HAP-1 (cell line): ENCODE data around the gene PPP6R2.
"Not testable (repeated sequence)": the region's sequence is repeated elsewhere in the genome, so short reads cannot be mapped to it uniquely, and the experiment has no call there.

Experiments
- DNase-seq, 2 experiments: peaks; one replicate each; pipeline ENCODE4 v3.0.0-alpha.2; 2016 to 2020; ENCODE audit warnings: low spot score in 2 of 2
- H3K27me3 ChIP-seq: fragments of 250-450 bp; sonication (Bioruptor Pico); 2 replicates; pipeline ENCODE4 v1.5.1; 2020; ENCODE audit warnings: low read depth, mild to moderate bottlenecking, moderate library complexity
- H3K36me3 ChIP-seq: fragments of 250-450 bp; sonication (Bioruptor Pico); replicated peaks from 2 replicates; pipeline ENCODE4 v1.5.1; 2020; ENCODE audit warnings: mild to moderate bottlenecking
- H3K4me1 ChIP-seq: fragments of 250-450 bp; sonication (Bioruptor Pico); 2 replicates; pipeline ENCODE4 v1.5.1; 2020; ENCODE audit warnings: mild to moderate bottlenecking
- H3K4me3 ChIP-seq: fragments of 250-450 bp; sonication (Bioruptor Pico); 2 replicates; pipeline ENCODE4 v1.5.1; 2020; ENCODE audit warnings: mild to moderate bottlenecking, moderate library complexity
- H3K9me3 ChIP-seq: fragments of 250-450 bp; sonication (Bioruptor Pico); 2 replicates; pipeline ENCODE4 v1.5.1; 2020; ENCODE audit warnings: mild to moderate bottlenecking, moderate library complexity
- in situ Hi-C: fragments of 300-500 bp; cut with MboI; formaldehyde crosslinking; loops from 3 replicates; pipeline ENCODE4 v1.14.3; 2020; ENCODE audit warnings: low sequenced_read_pairs, inconsistent platforms, mixed read lengths

PPP6R2 gene

DNA sequence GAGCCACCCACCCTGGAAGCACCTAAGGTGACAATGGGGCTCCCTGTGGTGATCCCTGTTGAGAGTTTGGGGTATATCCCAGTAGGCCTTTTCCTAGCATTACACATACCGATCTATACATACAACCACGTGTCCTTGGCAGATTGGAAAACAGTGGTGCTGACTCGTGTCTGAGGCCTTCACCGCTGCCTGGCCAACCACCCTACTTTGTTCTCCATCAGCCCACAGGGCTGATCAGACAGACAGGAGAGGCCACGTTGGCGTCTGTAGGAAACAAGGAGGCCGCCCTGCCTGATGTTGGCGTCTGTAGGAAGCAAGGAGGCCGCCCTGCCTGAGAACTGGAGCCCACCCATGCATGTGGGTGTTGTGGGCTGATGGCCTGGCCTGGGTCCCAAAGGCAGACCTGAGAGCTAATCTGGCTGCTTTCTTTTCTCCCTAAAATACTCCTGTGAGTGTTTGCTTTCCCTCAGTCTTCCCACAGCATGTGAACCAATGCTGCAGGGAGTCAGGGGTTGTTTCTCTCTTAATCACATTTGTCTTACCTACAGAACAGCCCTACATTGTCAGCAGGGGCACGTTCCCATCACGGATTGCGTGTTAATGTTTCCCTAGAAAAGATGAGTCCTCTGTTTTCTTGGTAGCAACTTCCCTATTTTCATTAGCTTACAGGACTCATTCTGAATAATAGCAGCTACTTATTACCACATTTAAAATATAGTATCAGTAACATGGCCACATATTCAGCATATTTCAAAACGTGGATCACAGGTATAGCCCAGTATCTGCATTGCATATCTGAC lies 74.5 kb downstream of the PPP6R2 start:
- H3K4me1 ChIP-seq, result no peaks in the 10 kb centered on the region
- H3K36me3 ChIP-seq, result peaks cover 79% of the 10 kb centered on the region
- in situ Hi-C loops, result no loop called here
- H3K4me3 ChIP-seq, result no peak overlapping the region
- no peaks in the 10 kb centered on the region for H3K27me3 ChIP-seq
- no peaks in the 10 kb centered on the region for H3K9me3 ChIP-seq
- no peak for DNase-seq

DNA sequence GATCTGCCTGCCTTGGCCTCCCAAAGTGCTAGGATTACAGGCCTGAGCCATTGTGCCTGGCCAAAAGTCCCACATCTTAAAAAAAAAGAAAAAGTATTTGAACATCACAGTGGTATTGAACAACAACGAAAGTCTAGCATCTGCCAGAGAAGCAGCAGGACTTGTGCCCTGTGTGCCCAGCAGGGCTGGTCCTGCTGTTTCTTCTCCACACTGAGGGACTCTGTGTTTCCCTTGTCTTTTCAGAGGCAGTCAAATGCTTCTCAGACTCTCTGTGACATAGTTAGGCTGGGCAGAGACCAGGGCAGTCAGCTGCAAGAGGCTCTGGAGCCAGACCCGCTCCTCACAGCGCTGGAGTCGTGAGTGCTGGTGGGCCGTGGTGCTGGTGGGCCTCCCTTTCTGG lies 75.5 kb downstream of the PPP6R2 start:
- Histone ChIP-seq H3K4me1 (no peaks in the 10 kb centered on the region), H3K9me3 (no peaks in the 10 kb centered on the region), H3K36me3 (peaks cover 88% of the 10 kb centered on the region), H3K27me3 (no peaks in the 10 kb centered on the region), H3K4me3 (no peak overlapping the region)
- in situ Hi-C loops, result no loop called here
- DNase-seq, result no peak

DNA sequence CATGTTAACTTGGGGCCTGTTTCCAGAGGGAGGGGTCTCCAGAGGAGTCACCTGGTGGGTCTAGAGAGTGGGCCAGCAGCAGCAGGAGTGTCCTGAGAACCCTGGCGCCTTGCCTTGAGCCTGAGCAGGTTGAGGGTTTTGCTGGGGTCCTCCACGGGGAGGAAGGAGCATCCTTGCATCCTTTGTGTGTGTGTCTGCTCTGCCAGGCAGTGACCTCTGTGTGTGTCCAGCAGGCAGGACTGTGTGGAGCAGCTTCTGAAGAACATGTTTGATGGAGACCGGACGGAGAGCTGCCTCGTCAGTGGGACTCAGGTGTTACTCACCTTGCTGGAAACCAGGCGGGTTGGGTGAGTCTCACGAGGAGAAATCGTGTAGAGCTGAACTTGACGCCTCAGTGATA lies 76.0 kb downstream of the PPP6R2 start:
- no peaks in the 10 kb centered on the region for H3K9me3 ChIP-seq
- in situ Hi-C loops, result no loop called here

DNA sequence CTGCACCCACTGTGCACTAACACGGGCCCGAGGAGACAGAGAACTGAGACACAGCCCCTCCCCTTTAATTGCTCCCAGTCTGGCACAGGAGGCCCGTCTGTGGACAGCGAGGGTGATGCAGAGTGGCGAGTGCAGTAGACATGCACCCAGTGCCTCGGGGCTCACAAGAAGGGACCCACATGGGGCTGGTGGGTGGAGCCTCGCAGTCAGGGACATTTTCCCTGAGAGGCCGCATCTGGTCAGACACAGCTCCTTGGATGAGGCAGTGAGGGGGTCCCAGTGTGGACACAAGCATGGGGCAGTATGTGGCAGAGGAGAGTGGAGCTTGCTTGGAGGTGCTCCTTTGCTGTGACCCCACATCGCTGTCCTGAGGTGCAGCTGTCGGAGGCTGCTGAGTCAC lies 76.9 kb downstream of the PPP6R2 start:
- H3K9me3 ChIP-seq, result no peaks in the 10 kb centered on the region
- no peak for DNase-seq
- H3K27me3 ChIP-seq, result no peaks in the 10 kb centered on the region

More for the DNA sequence above, 76.0 kb downstream of the PPP6R2 start:
- no peak for DNase-seq
- H3K36me3 ChIP-seq, result peaks cover 90% of the 10 kb centered on the region
- H3K4me3 ChIP-seq, result no peak overlapping the region
- no peaks in the 10 kb centered on the region for H3K27me3 ChIP-seq
- H3K4me1 ChIP-seq, result no peaks in the 10 kb centered on the region

DNA sequence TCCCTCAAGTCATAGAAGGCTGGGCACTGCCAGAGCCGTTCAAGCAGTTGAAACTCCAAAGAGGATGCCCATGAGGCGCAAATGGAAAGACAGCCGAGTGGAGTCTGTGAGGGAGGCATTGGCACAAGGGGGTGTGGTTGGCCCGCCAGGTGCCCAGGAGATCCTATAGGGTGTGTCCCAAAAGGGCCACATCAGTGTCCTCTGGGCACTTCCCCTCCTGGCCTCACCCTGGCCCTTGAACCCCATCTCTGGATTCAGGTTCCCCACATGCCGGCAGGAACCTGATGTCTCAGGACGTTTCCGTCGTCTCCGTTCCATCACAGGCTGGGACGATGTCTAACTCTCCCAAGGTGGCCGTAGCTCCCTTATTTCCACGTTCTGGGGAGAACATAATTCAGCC lies 77.5 kb downstream of the PPP6R2 start:
- no peak overlapping the region for H3K4me3 ChIP-seq
- no peaks in the 10 kb centered on the region for H3K27me3 ChIP-seq
- no peaks in the 10 kb centered on the region for H3K9me3 ChIP-seq
- in situ Hi-C loops, result no loop called here
- peaks cover 87% of the 10 kb centered on the region for H3K36me3 ChIP-seq
- DNase-seq, result no peak
- H3K4me1 ChIP-seq, result no peaks in the 10 kb centered on the region

More for the DNA sequence above, 76.9 kb downstream of the PPP6R2 start:
- Histone ChIP-seq H3K4me3 (no peak overlapping the region), H3K36me3 (peaks cover 88% of the 10 kb centered on the region), H3K4me1 (no peaks in the 10 kb centered on the region)
- in situ Hi-C loops, result no loop called here

DNA sequence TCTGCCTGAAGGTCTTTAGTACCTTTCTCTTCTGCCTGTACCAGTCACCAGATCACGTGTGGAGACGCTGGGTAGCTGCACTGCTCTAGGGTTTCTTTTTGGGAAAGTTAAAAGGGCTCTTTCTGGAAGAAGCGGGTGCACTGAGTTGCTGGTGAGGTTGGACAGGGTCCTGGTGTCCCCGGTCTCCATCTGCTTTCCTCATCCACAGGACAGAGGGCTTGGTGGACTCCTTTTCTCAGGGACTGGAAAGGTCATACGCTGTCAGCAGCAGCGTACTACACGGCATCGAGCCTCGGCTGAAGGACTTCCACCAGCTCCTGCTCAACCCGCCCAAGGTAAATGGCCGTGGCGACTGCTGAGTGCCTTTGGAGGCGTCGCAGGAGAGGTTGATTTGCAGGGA lies 78.9 kb downstream of the PPP6R2 start:
- H3K36me3 ChIP-seq, result peaks cover 80% of the 10 kb centered on the region
- no peaks in the 10 kb centered on the region for H3K9me3 ChIP-seq

DNA sequence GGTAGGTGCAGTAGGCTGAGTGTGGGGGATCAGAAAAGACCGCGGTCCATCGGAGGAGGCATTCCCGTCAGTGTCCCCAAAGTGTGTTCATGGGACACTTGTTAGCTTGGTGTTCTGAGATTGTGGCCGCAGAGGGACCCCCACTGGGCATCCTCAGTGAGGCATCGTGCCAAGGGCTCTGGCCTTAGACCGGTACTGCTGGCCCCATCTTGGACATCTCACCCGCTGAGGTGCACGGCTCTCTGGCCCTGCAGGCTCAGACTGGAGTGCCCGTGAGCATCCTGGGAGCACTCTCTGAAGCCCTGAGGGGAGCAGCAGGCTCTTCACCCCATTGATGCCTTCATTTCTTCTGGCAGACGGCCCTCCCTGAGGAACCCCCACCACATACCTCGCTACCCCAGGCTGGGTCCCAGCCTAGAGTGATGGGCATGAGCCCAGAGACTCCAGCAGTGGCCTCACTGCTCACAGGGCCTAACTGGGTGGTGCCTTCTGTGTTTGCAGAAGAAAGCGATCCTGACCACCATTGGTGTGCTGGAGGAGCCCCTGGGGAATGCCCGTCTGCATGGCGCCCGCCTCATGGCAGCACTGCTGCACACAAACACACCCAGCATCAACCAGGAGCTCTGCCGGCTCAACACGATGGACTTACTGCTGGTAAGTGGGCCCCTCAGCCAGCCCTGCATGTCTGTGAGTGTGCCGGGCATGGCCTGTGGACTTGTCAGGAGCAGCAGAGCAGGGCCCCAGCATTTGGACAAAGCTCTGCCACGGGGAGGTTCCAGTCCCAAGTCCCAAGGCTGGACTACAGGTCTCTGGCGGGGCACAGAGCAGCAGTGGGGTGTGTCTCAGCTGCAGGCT lies 80.1 kb downstream of the PPP6R2 start:
- in situ Hi-C loops, result no loop called here
- no peak for DNase-seq
- Histone ChIP-seq H3K4me1 (no peaks in the 10 kb centered on the region), H3K9me3 (no peaks in the 10 kb centered on the region), H3K27me3 (no peaks in the 10 kb centered on the region), H3K36me3 (peaks cover 78% of the 10 kb centered on the region), H3K4me3 (no peak overlapping the region)

More for the DNA sequence above, 78.9 kb downstream of the PPP6R2 start:
- H3K4me3 ChIP-seq, result no peak overlapping the region
- no peak for DNase-seq
- in situ Hi-C loops, result no loop called here
- H3K4me1 ChIP-seq, result no peaks in the 10 kb centered on the region
- no peaks in the 10 kb centered on the region for H3K27me3 ChIP-seq

DNA sequence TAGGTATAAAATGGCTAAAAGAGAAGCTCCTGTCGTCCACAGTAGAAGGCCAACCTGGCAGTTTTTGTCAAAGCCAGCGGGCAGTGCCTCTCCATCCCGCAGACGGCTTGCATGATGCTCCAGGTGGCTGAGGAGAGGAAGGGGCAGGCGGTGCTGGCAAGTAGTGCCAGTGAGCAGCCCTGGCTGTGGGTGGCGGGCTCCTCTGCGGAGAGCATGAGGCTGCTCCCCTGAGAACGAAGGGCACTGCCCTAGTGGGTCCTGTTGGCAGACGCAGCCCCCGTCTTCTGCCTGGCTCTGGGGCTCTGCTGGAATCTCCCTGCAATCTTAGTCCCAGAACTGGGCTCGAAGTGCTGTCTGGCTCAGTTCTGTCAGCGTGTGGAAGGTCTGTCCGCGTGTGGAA lies 80.8 kb downstream of the PPP6R2 start:
- peaks cover 81% of the 10 kb centered on the region for H3K36me3 ChIP-seq
- no peaks in the 10 kb centered on the region for H3K9me3 ChIP-seq
- DNase-seq, result no peak
- H3K4me1 ChIP-seq, result no peaks in the 10 kb centered on the region
- in situ Hi-C loops, result no loop called here
- no peaks in the 10 kb centered on the region for H3K27me3 ChIP-seq
- no peak overlapping the region for H3K4me3 ChIP-seq

DNA sequence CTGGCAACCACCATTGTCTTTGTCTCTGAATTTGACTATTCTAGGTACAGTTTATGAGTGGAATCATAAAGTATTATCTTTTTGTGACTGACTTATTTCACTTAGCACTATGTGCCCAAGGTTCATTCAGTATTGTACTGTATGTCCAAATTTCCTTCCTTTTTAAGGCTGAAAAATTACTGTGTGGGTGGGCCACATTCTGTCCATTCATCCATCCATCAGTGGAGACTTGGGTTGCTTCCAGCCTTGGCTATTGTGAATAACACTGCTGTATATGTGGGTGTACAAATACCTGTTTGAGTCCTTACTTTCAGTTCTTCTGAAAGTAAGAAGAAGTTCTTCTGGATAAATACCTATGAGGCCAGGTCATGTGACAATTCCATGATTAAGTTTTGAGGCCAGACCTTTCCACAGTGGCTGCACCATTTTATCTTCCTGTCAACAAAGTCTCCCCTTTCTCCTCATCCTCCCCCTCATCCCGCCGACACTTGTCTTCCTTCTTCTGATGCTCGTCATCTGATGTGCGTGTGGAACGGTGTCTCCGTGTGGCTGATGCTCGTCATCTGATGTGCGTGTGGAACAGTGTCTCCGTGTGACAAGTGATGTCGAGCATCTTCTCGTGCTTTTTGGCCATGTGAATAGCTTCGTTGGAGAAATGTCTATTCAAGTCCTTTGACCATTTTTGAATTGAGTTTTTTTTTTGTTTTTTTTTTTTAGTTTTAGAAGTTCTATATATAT lies 82.2 kb downstream of the PPP6R2 start:
- in situ Hi-C loops, result no loop called here

DNA sequence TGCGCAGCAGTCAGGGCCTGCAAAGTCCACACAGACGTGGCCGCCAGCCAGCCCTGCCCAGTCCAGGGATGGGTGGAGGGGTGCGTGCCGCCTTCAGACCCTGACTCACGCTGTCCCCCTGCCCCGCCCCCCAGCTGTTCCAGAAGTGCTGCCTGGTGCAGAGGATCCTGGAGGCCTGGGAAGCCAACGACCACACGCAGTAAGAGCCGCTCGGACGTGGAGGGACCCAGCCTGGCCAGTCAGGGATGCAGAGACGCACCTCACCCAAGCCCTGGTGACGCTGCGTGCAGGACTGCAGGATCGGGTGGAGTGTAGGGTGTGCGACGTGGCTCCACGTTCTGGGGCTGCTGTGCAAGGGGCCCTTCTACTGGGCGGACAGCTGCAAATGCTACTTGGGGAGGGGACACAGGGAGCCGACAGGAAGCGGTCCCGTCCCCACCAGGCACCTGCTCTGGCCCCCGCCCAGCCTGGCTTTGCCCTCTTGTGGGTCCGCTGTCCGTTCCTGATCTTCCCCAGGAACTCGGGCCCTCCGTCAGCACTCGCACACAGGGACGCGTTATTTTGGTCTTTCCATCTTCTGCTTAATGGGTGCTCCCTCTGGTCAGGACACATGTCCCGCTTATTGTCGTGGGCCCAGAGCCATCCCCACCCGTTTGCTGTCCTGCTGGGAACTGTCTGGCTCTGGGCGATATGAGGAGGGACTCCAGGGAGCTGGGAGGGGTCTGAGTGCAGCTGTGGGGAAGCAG lies 89.2 kb downstream of the PPP6R2 start:
- Histone ChIP-seq H3K36me3 (peaks cover 57% of the 10 kb centered on the region), H3K27me3 (no peaks in the 10 kb centered on the region)

More for the DNA sequence above, 82.2 kb downstream of the PPP6R2 start:
- Histone ChIP-seq H3K36me3 (peaks cover 79% of the 10 kb centered on the region), H3K4me3 (no peak overlapping the region), H3K9me3 (no peaks in the 10 kb centered on the region), H3K27me3 (no peaks in the 10 kb centered on the region), H3K4me1 (no peaks in the 10 kb centered on the region)
- no peak for DNase-seq

DNA sequence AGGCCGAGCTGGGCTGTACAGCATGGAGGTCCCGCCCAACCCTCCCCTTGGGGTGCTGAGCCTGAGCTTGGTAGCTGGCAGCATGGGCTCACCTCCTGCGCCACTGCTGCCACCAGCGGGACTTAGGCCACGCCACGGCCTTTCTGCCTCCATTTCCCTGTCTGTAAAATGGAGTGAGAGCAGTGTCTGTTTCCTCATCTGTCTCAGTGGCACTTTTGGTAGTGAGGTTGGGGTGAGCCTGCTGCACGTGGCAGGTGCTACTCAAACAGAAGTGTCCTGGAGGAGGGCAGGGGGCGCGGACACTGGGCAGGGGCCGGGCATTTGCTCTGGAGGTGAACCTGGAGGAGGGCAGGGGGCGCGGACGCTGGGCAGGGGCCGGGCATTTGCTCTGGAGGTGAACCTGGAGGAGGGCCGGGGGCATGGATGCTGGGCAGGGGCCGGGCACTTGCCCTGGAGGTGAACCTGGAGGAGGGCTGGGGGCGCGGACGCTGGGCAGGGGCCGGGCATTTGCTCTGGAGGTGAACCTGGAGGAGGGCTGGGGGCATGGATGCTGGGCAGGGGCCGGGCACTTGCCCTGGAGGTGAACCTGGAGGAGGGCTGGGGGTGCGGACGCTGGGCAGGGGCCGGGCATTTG lies 89.9 kb downstream of the PPP6R2 start:
- H3K27me3 ChIP-seq, DNase-seq, H3K4me3 ChIP-seq, H3K9me3 ChIP-seq, in situ Hi-C loops, H3K4me1 ChIP-seq: not testable (repeated sequence)
- peaks cover 56% of the 10 kb centered on the region for H3K36me3 ChIP-seq

More for the DNA sequence above, 89.2 kb downstream of the PPP6R2 start:
- DNase-seq, result no peak
- Histone ChIP-seq H3K4me3 (no peak overlapping the region), H3K9me3 (no peaks in the 10 kb centered on the region), H3K4me1 (no peaks in the 10 kb centered on the region)
- in situ Hi-C loops, result no loop called here

DNA sequence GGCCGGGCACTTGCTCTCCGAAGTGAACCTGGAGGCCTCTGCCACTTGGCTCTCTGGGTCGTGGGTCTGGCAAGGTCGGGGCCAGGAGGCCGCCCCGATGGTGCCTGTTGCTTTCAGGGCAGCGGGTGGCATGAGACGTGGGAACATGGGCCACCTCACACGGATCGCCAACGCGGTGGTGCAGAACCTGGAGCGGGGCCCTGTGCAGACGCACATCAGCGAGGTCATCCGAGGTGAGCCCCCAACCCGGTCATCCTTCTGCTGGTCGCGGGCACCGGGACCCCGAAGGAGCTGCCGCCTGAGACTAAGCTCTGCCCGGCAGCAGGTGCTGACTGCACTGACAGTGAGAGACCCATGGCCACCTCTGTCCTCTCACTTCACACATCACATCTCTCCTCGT lies 91.7 kb downstream of the PPP6R2 start:
- peaks cover 56% of the 10 kb centered on the region for H3K36me3 ChIP-seq

More for the DNA sequence above, 91.7 kb downstream of the PPP6R2 start:
- DNase-seq, result no peak
- in situ Hi-C loops, result no loop called here
- no peaks in the 10 kb centered on the region for H3K27me3 ChIP-seq
- no peak overlapping the region for H3K4me3 ChIP-seq
- H3K9me3 ChIP-seq, result no peaks in the 10 kb centered on the region
- H3K4me1 ChIP-seq, result no peaks in the 10 kb centered on the region
